NCI-H2171 treated with DMSO at 0.1 percent for 48 hours (cell line): ENCODE data around the gene ZNF630.
"Not testable (repeated sequence)": the region's sequence is repeated elsewhere in the genome, so short reads cannot be mapped to it uniquely, and the experiment has no call there.

Experiments
- DNase-seq: peaks from one replicate; lab custom pipeline; 2025; lab: John Stamatoyannopoulos, UW

The ZNF630 gene

GRCh38 chrX:48071064-48071985, at the start of gene ZNF630:
ZNF630 (minus strand) TSS chrX:48071640; CDS start chrX:48066886, 4,754 bp downstream.
- peak; percentile 73 for DNase-seq

GRCh38 chrX:48107717-48108116, 36.3 kb upstream of the ZNF630 start:
- DNase-seq = no peak

- DNase-seq = no peak
Observed at GRCh38 chrX:48102874-48103374, 31.5 kb upstream of the ZNF630 start.

- no peak for DNase-seq
Observed at GRCh38 chrX:48101443-48101842, 30.0 kb upstream of the ZNF630 start.

GRCh38 chrX:48092558-48092957, 21.1 kb upstream of the ZNF630 start:
- DNase-seq = peak; percentile 64

GRCh38 chrX:48090123-48090522, 18.7 kb upstream of the ZNF630 start:
- DNase-seq = no peak

GRCh38 chrX:48086082-48086481, 14.6 kb upstream of the ZNF630 start:
- no peak for DNase-seq

- no peak for DNase-seq
Observed at GRCh38 chrX:48083706-48084105, 12.3 kb upstream of the ZNF630 start.

- peak; percentile 6 for DNase-seq
Observed at GRCh38 chrX:48083212-48083611, 11.8 kb upstream of the ZNF630 start.

GRCh38 chrX:48076343-48076742, 4.9 kb upstream of the ZNF630 start:
- no peak for DNase-seq

GRCh38 chrX:48071986-48072605, 656 bp upstream of the ZNF630 start:
- DNase-seq = no peak

GRCh38 chrX:48068096-48068887, 3.1 kb downstream of the ZNF630 start:
- no peak for DNase-seq

- DNase-seq = no peak
Observed at GRCh38 chrX:48064261-48064660, 7.2 kb downstream of the ZNF630 start.

- DNase-seq = no peak
Observed at GRCh38 chrX:48059296-48059639, 12.2 kb downstream of the ZNF630 start.

- DNase-seq = no peak
Observed at GRCh38 chrX:48058621-48059295, 12.7 kb downstream of the ZNF630 start.

- no peak for DNase-seq
Observed at GRCh38 chrX:48046846-48047245, 24.6 kb downstream of the ZNF630 start.

GRCh38 chrX:48045410-48046311, 25.8 kb downstream of the ZNF630 start:
- DNase-seq = no peak

GRCh38 chrX:48043056-48043455, 28.4 kb downstream of the ZNF630 start:
- DNase-seq = no peak

- DNase-seq = no peak
Observed at GRCh38 chrX:48035891-48036290, 35.5 kb downstream of the ZNF630 start.

GRCh38 chrX:48030641-48031173, 40.7 kb downstream of the ZNF630 start:
- not testable (repeated sequence) for DNase-seq
